Astrocyte (in vitro differentiated cells and primary cell): ENCODE results near the gene MCTP2. TPM values are rescaled to one million over a fixed set of nuclear protein-coding genes. Genes with fewer than 3 reads are reported as not detected.

ENCODE experiments used
- DNase-seq: peaks from one replicate; pipeline ENCODE4 v3.0.0-alpha.2; 2010; ENCODE audit warnings: low read depth
- FAIRE-seq: peaks from 2 replicates; lab custom pipeline; 2011; peaks lifted over from hg19 to GRCh38; lab: Jason Lieb, UNC
- H2AFZ ChIP-seq: 2 replicates; pipeline ENCODE4 v1.6.0; 2012; ENCODE audit warnings: low read depth, low read length, inconsistent platforms
- H3K27ac ChIP-seq: 2 replicates; pipeline ENCODE4 v1.5.1; 2011; ENCODE audit warnings: low read depth, low read length, inconsistent platforms
- H3K27me3 ChIP-seq: 2 replicates; pipeline ENCODE4 v1.6.0; 2011; ENCODE audit warnings: low read length, inconsistent platforms; ENCODE audit not compliant: insufficient read depth
- H3K36me3 ChIP-seq: 2 replicates; pipeline ENCODE4 v1.5.1; 2011; ENCODE audit warnings: low read length, inconsistent platforms; ENCODE audit not compliant: insufficient read depth
- H3K4me1 ChIP-seq: 2 replicates; pipeline ENCODE4 v1.5.1; 2011; ENCODE audit warnings: low read length, inconsistent platforms; ENCODE audit not compliant: insufficient read depth
- H3K4me2 ChIP-seq: 2 replicates; pipeline ENCODE4 v1.6.0; 2012; ENCODE audit warnings: low read length, inconsistent platforms
- H3K4me3 ChIP-seq: 2 replicates; pipeline ENCODE4 v1.5.1; 2011; ENCODE audit warnings: low read depth, mild to moderate bottlenecking, low read length, inconsistent platforms; ENCODE audit not compliant: insufficient read depth
- H3K79me2 ChIP-seq: 2 replicates; pipeline ENCODE4 v1.6.0; 2012; ENCODE audit warnings: mild to moderate bottlenecking, low read length, inconsistent platforms; ENCODE audit not compliant: insufficient read depth
- H3K9ac ChIP-seq: 2 replicates; pipeline ENCODE4 v1.6.0; 2012; ENCODE audit warnings: mild to moderate bottlenecking, low read length, inconsistent platforms
- H3K9me3 ChIP-seq: 2 replicates; pipeline ENCODE4 v1.5.1; 2012; ENCODE audit warnings: low read depth, mild to moderate bottlenecking, low read length, inconsistent platforms; ENCODE audit not compliant: insufficient read depth
- H4K20me1 ChIP-seq: 2 replicates; pipeline ENCODE4 v1.6.0; 2012; ENCODE audit warnings: low read length, inconsistent platforms; ENCODE audit not compliant: insufficient read depth
- H3K27ac Mint-ChIP-seq: one replicate; pipeline ENCODE4 v1.8.0; 2021; ENCODE audit warnings: mild to moderate bottlenecking, mixed read lengths; ENCODE audit not compliant: unreplicated experiment
- H3K27me3 Mint-ChIP-seq: one replicate; pipeline ENCODE4 v1.8.0; 2021; ENCODE audit warnings: low read depth, mixed read lengths; ENCODE audit not compliant: unreplicated experiment
- H3K36me3 Mint-ChIP-seq: one replicate; pipeline ENCODE4 v1.8.0; 2021; ENCODE audit warnings: low read depth, mixed read lengths; ENCODE audit not compliant: unreplicated experiment
- H3K4me1 Mint-ChIP-seq: one replicate; pipeline ENCODE4 v1.8.0; 2021; ENCODE audit warnings: low read depth, mixed read lengths; ENCODE audit not compliant: unreplicated experiment
- H3K4me3 Mint-ChIP-seq: one replicate; pipeline ENCODE4 v1.8.0; 2021; ENCODE audit warnings: mild to moderate bottlenecking, moderate library complexity, mixed read lengths; ENCODE audit not compliant: unreplicated experiment
- H3K9me3 Mint-ChIP-seq: one replicate; pipeline ENCODE4 v1.8.0; 2021; ENCODE audit warnings: mild to moderate bottlenecking, mixed read lengths; ENCODE audit not compliant: unreplicated experiment
- EZH2 ChIP-seq: IDR thresholded peaks from 2 replicates; pipeline ENCODE4 v1.6.1; 2012; ENCODE audit warnings: mild to moderate bottlenecking, low read length, inconsistent platforms; ENCODE audit not compliant: insufficient read depth
- total RNA-seq: library from RNA; stranded (reverse); gene quantifications from 2 replicates; pipeline ENCODE4 v1.2.1, GENCODE V29; 2021
- TF ChIP-seq, protein P1 (sequence below): IDR thresholded peaks from 2 replicates; pipeline ENCODE4 v1.5.1; 2011; ENCODE audit warnings: low read depth, mild to moderate bottlenecking, inconsistent platforms, low read length, moderate library complexity; ENCODE audit not compliant: insufficient read depth

Gene MCTP2
- total RNA-seq, 1 donor from 2014 or later = 2.6 TPM

DNA sequence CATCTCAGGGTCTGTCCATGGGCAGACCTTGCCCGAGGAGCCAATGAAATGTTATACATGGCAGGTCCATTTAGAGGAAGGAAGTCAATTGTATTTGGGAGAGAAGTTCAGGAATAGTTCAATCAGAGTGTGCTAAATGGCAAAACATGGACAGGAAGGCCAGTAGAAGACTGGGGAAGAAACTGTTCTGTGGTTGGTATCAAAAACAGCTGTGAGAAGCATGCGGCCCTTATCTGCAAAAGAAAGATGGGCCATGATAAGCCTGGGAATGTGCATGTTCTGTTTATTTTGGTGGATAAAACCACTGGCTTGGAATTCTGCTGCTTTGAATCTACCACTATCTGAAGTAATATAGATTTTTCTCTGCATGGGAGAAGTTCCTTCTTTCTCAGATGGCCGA, 100.4 kb downstream of the MCTP2 start:
- Histone ChIP-seq H3K27me3 (no peaks in the 10 kb centered on the region), H3K4me2 (no peak overlapping the region), H3K79me2 (no peaks in the 10 kb centered on the region), H3K4me1 (no peaks in the 10 kb centered on the region), H3K36me3 (no peaks in the 10 kb centered on the region), H3K27ac (no peak overlapping the region), H3K9me3 (no peaks in the 10 kb centered on the region), H3K4me3 (no peak overlapping the region), H3K9ac (no peak overlapping the region), H4K20me1 (no peaks in the 10 kb centered on the region), H2AFZ (no peak overlapping the region)
- Mint-ChIP-seq H3K4me3 (no peak overlapping the region), H3K27me3 (no peaks in the 10 kb centered on the region), H3K9me3 (no peaks in the 10 kb centered on the region), H3K4me1 (no peaks in the 10 kb centered on the region), H3K27ac (no peak overlapping the region), H3K36me3 (no peaks in the 10 kb centered on the region)
- no peak for FAIRE-seq
- TF ChIP-seq, protein P1, sequence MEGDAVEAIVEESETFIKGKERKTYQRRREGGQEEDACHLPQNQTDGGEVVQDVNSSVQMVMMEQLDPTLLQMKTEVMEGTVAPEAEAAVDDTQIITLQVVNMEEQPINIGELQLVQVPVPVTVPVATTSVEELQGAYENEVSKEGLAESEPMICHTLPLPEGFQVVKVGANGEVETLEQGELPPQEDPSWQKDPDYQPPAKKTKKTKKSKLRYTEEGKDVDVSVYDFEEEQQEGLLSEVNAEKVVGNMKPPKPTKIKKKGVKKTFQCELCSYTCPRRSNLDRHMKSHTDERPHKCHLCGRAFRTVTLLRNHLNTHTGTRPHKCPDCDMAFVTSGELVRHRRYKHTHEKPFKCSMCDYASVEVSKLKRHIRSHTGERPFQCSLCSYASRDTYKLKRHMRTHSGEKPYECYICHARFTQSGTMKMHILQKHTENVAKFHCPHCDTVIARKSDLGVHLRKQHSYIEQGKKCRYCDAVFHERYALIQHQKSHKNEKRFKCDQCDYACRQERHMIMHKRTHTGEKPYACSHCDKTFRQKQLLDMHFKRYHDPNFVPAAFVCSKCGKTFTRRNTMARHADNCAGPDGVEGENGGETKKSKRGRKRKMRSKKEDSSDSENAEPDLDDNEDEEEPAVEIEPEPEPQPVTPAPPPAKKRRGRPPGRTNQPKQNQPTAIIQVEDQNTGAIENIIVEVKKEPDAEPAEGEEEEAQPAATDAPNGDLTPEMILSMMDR = no peak
- no peak for DNase-seq

DNA sequence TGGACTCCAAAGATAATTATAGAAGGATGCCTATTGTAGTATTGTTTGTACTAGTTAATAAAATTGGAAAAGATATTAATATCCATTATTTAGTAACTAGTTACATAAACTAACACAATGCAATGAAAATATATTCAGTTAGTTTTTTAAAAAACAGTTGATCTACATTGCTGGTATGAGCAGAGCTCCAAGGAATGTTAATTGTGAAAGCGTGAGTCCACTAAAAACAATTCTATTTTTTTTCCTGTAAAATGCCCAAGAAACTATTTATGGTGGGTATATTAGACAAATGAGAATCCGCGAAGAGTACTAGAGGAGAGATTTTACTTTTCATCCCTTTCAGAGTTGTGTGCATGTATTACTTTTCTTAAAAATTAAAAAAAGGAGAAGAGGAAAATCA, 104.3 kb downstream of the MCTP2 start:
- Histone ChIP-seq H3K4me3 (no peak overlapping the region), H3K9me3 (no peaks in the 10 kb centered on the region), H3K79me2 (no peaks in the 10 kb centered on the region), H3K27me3 (no peaks in the 10 kb centered on the region), H3K9ac (no peak overlapping the region), H3K36me3 (no peaks in the 10 kb centered on the region), H2AFZ (no peak overlapping the region), H4K20me1 (no peaks in the 10 kb centered on the region), H3K27ac (no peak overlapping the region), H3K4me2 (no peak overlapping the region), H3K4me1 (no peaks in the 10 kb centered on the region)
- no peak for DNase-seq
- H3K4me1 Mint-ChIP-seq = no peaks in the 10 kb centered on the region
- H3K27ac Mint-ChIP-seq = no peak overlapping the region
- FAIRE-seq = no peak
- no peaks in the 10 kb centered on the region for H3K27me3 Mint-ChIP-seq
- no peak for TF ChIP-seq EZH2
- TF ChIP-seq, protein P1 = no peak
- H3K9me3 Mint-ChIP-seq = no peaks in the 10 kb centered on the region
- H3K36me3 Mint-ChIP-seq = no peaks in the 10 kb centered on the region
- no peak overlapping the region for H3K4me3 Mint-ChIP-seq

DNA sequence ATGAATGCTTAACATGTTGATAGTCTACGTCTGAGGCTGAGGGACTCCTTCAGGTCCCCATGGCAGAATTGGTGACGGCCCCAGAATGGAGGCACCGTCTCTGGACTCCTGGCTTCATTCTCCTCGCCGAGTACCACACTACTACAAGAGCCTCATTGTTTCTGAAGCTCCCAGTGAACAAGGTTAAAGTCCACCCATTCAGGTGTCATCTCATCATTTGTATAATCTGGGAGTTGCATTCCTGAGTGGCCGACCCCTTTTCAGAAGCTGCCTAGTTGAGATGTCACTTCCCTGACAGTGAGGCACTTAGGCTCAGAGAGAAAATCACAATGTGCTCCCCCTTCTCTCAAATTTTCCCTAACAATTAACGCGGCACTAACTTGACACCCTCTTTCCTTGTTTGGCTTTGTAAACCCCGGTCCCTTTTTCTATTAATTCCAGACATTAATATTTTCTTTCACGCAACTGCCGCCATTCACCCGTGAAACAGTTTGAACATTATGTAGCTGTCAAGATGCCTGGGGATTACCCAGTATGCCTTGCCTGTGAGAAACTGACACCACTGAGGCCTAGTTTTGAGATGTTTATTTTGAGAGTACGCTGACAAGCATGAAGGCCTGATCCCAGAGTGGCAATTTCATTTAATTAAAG, 105.6 kb downstream of the MCTP2 start:
- Histone ChIP-seq H3K36me3 (no peaks in the 10 kb centered on the region), H3K27me3 (no peaks in the 10 kb centered on the region), H3K9ac (no peak overlapping the region), H4K20me1 (no peaks in the 10 kb centered on the region), H3K4me2 (no peak overlapping the region), H3K4me3 (no peak overlapping the region), H3K9me3 (no peaks in the 10 kb centered on the region), H2AFZ (no peak overlapping the region), H3K4me1 (no peaks in the 10 kb centered on the region), H3K27ac (no peak overlapping the region), H3K79me2 (no peaks in the 10 kb centered on the region)
- H3K9me3 Mint-ChIP-seq = no peaks in the 10 kb centered on the region
- no peak overlapping the region for H3K27ac Mint-ChIP-seq
- TF ChIP-seq, protein P1 = no peak
- no peak for TF ChIP-seq EZH2
- DNase-seq (no peak), FAIRE-seq (no peak)
- no peaks in the 10 kb centered on the region for H3K27me3 Mint-ChIP-seq
- H3K4me1 Mint-ChIP-seq = no peaks in the 10 kb centered on the region
- no peaks in the 10 kb centered on the region for H3K36me3 Mint-ChIP-seq
- H3K4me3 Mint-ChIP-seq = no peak overlapping the region
